Fibroblast of skin of right quadriceps (primary cell): Measurements from ENCODE around the gene NSMF.

Experiments
- DNase-seq: peaks from one replicate; pipeline ENCODE4 v3.0.0-alpha.2; 2013

The NSMF gene, protein sequence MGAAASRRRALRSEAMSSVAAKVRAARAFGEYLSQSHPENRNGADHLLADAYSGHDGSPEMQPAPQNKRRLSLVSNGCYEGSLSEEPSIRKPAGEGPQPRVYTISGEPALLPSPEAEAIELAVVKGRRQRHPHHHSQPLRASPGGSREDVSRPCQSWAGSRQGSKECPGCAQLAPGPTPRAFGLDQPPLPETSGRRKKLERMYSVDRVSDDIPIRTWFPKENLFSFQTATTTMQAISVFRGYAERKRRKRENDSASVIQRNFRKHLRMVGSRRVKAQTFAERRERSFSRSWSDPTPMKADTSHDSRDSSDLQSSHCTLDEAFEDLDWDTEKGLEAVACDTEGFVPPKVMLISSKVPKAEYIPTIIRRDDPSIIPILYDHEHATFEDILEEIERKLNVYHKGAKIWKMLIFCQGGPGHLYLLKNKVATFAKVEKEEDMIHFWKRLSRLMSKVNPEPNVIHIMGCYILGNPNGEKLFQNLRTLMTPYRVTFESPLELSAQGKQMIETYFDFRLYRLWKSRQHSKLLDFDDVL

DNA sequence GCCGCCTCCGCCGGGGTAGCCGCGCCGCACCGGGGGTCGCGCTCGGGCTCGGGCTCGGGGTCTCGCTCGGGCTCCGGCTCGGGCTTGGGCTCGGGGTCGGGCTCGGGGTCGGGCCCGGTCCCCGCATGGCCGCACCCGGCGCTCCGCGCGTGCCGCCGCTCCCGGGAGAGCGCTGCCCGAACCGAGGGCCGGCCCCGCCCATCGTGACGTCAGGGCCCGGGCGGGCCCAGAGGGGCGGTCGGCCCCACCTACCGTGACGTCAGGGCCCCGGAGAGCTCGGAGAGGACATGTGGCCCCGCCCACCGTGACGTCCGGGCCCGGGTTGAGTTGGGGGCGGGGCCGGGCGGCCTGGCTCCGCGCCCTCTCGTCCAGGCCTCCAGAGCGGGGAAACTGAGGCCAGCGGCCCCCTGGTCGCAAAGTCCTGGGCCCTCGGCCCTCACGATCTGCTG lies at the start of gene NSMF:
Gene NSMF, minus strand, starts transcription at position 183 of the 449 bp plus-strand sequence. CDS start 232 bp downstream, outside the sequence.
- DNase-seq, result peak; percentile 90

DNA sequence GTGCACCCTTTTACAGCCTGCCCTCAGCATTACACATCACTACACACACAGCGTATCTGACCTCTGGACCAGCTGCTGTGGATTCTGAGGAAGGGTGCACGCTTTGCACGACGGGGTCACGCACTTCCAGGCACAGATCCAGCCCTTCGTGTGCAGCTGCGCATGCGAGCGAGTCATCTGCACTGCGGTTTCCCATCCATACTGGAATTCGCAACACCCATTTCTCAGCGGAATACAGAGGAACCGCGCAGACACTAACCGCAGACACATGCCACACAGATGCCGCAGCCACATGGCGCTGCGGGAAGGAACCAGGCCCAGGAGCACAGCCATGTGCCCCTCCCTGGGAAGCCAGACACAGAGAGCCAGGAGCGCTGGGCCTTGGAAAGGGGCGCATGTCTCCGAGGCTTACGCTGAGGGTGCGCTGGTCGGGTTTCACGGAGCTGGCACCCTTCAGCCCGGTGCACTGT lies 47.6 kb upstream of the NSMF start:
- peak; percentile 81 for DNase-seq

DNA sequence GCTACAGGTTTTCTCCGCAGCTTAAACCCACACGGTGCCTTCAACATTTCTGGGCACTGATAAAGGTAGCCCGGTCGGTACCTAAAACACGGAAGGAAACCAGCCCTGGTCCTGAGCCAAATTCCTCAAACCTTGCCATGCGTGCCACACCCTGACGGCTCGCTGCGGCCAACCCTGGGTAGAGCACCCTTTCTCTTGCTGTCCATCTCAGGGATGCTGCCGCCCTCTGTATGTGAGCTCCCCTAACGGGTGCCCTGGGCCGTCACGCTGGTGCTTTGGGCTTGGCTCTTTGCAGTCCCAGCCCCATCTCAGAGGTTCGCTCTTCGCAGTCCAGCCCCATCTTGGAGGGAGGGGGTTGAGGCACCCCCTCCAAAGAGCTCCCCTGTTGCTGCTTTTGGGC lies 47.1 kb upstream of the NSMF start:
- no peak for DNase-seq

DNA sequence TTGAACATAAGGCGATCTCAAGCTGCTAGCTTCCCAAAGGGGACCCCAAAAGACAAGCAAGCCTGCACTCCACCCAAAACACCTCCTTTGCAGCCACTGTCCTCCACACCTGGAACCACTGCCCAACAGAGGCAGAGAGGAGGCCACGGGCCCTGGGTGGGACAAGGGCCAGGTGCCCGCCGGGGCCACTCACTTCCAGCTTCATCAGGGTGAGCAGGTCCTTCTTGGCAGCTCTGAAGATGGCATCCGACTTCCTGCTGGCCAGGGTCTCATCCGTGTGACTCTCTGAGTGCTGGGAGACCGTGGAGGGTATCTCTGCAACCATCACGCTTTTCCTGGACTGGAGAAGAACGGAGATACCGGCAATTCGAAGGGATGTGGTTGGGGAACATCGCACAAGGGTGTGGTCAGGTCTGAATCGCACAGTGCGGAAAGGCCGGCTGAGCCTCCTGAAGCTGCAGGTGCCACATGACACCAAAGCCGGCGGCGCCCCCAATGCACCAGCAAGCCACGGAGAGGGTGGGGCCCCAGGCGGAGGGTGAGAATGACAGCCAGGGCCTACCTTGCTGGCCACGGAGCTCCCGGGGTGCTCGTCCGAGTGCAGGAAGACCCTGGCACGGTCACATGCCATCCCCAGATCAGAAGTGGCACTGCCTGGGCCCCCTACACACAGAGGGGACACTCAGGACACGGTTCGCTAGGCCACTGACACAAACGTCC lies 46.4 kb upstream of the NSMF start:
- DNase-seq, result no peak

DNA sequence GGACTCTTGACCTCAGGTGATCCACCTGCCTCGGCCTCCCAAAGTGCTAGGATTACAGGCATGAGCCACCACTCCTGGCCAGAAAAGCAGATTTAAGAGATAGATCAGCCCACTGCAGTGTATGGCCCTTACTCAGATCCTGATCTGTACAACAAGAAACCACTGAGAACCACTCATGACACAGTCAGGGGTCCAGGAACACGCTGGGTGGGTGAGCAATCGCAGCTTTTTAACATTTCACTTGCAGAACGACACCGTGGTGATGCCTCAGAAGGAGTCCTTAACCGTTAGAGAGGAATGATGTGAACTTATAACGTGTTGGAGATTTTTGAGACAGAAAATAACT lies 45.3 kb upstream of the NSMF start:
- no peak for DNase-seq

GRCh38 chr9:137502008-137502911 lies 43.1 kb upstream of the NSMF start:
- DNase-seq, result no peak

- DNase-seq, result no peak
These were observed 42.3 kb upstream of the NSMF start for GRCh38 chr9:137501457-137501856.

GRCh38 chr9:137500666-137501397 lies 41.7 kb upstream of the NSMF start:
- no peak for DNase-seq

- DNase-seq, result no peak
These were observed 40.9 kb upstream of the NSMF start for GRCh38 chr9:137499858-137500661.

DNA sequence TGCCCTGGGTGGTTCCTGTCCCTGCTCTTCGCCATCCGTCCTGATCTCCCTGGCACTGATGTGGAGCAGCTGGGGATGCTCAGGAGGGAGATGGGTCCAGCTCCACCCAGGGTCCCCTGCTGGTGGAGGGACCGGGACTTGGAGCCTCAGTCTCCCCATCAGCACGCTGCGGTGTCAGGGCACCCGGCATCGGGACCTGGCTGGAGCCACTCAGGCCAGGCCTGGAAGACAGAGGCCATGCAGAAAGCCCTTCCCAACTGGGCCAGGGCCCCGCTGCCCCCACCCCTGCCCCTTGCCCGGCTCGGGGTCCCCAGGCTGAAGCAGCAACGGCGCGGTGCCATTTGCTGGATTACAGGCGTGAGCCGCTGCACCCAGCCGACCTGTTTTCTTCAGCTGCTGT lies 40.3 kb upstream of the NSMF start:
- no peak for DNase-seq

DNA sequence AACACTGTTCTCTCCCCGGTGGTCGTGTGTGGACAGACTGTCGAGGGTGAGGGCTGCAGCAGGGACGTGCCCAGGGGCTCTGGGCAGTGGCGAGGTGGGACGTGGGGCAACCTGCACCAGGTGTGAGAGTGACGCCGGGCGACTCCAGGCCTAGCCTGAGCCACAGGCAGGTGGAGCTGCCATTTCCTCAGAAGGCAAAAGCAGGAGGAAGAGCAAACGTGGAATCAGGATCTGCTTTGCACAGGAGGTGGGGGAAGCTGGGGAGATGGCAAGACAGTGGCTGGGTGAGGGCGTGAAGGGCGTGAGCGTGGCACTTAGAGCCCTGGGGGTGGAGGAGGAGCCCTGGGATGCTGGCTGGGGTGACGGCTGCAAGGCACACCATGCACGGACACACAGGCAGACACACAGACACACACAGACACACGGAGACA lies 39.6 kb upstream of the NSMF start:
- no peak for DNase-seq

DNA sequence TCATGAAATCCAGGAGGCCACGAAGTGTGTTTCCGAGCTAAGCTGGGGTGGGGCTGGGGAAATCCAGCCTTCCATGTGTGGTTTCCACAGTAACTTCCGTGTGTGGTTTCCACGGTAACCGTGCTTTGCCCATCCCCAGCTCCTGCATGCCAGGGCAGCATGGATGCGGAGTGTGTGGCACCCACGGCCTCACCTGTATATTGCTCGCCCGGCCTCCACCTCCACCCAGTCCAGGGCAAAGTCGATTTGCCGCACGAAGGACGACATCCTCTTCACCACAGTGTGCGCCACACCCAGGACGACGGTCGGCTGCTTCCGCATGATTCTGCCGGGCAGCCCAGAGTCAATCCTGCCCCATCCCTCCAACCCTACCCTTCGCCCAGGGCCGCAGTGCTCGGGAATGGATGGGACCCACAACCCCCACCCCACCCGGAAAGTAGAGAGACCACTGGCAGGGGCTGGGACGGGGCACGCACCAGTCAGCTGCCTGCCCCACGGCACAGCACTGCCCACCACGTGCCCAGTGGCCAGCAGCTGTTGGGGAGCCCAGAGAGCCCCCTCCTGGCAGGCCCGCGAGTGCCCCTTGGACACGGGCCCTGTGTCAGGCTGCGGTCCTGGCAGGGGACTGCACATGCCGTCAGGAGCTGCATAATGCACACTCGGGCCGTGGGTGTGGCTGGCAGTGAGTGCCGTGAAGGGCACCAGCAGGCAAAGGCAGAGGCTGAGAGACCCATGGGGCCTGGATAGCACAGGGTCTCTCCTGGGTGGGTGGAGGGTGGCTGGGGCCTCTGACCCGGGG lies 39.0 kb upstream of the NSMF start:
- DNase-seq, result no peak

DNA sequence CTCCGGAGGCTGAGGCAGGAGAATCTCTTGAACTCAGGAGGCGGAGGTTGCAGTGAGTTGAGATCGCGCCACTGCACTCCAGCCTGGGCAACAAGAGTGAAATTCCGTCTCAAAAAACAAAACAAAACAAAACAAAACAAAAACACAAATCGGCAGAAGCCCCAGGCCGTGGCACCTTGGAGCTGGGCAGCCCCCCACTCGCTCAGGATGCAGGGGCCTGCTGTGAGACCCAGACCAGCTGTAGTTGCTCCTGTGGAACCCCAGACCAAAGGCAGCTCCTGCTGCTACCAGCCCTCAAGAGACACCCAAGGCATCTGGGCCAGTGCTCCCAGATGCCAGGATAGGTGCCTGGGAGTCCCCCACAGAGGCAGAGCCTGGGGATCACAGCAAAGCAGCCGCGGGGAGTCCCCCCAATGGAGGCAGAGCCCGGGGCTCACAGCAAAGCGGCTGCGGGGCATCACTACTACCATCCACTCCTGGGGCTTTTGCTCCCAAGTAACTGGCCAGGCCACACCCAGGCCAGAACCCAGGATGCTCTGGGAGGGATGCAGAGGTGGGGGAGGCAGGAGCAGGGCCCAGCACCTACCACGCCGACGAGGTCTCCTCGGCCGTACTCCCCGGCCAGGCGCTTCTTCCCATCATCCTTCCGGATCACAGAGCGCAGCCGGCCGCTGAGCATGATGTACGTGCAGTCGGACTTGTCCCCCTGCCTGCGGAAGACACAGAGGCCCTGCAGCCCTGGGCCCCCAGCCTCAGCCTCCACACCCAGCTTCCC lies 37.7 kb upstream of the NSMF start:
- no peak for DNase-seq

GRCh38 chr9:137494550-137495351 lies 35.6 kb upstream of the NSMF start:
- no peak for DNase-seq

DNA sequence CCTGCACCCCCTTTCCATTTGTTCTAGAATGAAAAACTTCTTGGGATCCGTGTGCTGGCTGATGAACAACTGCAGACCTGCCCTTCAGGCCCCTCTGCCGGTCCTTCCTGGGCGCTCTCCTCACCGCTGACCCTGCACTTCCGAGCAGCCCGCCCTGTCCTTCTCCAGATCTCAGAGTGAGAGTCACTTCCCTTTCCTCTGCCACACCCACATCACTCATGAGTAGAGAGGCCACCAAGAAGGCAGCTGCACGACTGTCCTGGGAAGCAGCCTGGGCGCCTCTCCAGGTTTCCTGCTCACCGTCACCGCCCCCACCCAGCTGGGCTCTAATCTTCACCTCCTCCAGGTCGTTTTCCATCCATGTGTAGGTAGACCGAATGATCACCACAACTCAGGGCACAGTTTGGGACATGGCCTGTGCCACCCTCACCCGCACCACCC lies 35.0 kb upstream of the NSMF start:
- DNase-seq, result no peak

DNA sequence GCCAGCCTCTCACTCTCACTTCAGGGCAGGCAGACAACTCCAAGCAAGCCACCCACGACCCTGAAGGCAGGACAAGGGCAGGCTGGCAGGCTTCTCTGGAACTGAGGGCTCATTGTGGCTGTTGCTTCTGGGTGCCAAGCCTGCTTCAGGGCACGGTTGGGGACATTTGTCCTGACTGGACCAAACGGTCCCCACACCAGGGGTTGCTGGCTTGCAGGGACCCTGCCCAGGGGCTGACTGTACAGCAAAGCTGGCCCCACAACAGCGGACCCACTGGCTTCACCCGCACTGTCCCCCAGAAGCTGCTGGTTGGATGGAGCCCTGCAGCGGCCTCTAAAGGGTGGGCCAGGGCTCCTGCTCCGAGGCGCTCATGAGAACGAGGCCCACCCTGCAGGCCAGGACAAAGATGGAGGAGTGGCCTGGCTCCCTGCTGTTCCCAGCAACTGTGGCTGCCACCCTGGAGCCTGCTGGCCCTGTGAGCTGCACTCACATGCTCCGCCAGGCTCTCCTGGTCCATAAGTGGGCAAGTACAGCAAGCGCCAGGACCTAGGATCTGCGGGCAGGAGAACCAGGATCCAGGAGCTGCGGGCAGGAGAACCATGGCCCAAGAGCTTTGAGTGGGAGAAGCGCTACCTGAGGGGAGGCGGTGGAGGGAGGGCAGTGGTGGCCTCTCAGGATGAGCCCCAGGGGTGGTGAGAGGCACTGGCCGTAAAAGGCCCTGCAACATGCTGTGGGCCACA lies 34.4 kb upstream of the NSMF start:
- DNase-seq, result no peak

DNA sequence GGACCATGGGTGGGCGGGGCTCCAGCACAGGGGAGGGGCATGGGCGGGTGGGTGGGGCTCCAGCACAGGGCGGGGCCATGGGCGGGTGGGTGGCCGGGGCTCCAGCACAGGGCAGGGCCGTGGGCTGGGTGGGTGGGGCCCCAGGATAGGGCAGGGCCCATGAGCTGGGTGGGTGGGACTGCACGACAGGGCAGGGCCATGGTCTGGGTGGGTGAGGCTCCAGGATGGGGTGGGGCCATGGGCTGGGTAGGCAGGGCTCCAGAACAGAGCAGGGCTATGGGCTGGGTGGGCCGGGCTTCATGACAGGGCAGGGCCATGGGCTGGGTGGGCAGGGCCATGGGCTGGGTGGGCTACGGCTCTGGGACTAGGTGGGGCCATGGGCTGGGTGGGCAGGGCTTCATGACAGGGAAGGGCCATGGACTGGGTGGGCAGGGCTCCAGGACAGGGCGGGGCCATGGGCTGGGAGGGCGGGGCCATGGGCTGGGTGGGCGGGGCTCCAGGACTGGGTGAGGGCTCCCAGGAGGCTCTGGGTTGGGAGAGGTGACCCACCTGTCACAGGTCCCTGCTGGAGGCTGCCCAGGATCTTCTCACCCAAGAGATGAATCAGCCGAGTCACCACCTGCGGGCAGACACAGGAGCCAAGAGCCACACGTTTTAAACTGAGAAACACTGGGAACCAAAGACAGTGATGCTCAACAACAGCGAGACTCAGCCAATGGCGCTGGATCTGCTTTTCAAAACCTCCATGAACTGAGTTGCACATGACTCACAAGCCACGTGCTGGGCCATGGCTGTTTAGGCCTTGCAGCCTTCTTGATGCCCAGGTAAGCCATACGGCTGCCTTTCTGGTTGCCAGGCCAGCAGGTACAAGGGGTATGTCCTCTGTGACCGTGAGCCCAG lies 33.6 kb upstream of the NSMF start:
- no peak for DNase-seq
